CD4-positive, alpha-beta T cell treated with Interleukin-1 beta for 1 hour (primary cell): Measurements from ENCODE around the gene DAPK1.
"Not testable (repeated sequence)": the region's sequence is repeated elsewhere in the genome, so short reads cannot be mapped to it uniquely, and the experiment has no call there.

ENCODE experiments used
- DNase-seq, 2 donors: peaks; one replicate each; pipeline ENCODE4 v3.0.0-alpha.2; 2020 to 2022

Gene DAPK1

DNA sequence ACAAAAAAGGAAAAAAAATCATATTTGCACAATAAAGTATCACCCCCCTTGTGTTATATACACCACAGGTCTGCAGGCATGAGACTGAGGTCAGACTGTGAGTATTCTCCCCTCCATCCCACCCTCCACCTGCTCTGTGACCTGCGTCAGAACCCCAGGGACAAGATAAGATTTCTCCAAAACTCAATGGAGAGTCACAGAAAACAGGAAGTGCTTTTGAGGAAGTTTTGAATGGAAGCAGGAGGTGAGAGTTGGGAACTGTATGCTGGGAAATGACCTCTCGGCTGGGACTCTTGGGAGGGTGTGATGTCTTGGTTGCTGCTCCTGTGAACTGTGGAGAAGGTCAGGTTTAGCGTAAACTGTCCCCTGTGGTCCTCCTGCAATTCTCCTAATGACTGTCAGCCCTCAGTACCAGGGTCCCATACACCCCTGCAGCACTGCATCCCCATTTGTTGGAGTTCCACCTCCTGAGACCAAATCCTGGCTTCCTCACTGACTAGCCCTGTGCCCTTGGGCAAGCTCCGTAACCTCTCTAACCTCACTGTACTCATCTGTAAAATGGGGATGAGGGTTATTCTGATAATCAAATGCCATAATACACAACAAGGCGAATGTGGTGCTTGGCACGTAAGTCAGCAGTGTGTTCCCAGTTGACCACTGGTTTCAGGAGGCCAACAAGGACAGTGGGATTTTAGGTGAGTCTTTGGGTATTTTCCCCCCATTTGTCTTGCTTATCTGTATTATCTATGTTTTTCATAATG lies 221.4 kb downstream of the DAPK1 start:
- DNase-seq: no peak

DNA sequence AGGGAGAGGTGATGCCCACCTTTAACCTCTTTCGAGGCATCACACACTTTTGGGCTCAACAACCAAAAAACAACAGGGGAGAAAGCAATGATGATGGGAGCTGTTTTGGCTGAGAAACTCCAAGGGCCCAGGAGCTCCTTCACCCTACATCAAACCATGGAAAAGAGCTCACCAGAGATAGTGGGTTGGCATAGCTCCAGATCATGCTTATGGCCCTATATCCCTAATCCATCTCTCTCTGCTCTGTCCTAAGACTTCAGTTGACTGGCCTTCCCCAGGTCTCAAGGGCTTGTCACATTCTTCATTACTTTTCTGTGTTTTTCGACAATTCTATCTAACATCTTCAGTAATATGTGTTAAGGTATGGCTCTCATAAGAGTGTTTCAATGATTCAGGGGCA lies 222.5 kb downstream of the DAPK1 start:
- no peak for DNase-seq

DNA sequence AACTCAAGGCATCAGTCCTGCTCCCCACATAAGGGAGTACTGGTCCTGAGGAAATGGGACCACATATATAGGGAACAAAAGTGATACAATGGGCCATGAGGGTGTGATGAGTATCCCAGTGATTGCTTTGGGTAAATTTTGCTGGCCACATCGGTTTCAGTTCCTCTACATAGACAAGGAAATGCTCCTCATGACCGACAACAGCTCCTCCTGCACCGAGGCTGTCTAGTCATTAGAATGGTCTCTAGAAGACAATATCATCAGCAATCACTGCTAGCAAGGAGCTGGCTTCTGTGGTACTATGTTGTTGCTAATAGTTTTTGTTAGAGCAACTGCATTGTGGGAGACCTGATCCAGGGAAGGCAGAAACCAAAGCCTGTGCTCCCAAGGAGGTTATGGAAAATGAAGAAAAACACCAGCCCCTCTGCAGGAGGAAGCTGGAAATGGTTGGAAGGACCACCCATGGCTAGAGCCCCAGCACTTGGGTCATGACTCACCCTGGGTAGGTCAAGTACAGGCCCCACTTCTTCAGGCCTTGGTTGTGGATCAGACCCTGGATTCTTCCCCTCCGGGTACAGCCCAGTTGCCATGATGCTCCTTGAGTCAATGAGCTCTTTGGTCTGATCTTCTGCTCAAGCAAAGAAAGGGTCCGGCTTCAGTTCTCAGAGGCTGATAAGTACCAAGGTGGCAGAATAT lies 224.9 kb downstream of the DAPK1 start:
- peak in 1 of 2 donors; percentile 58 for DNase-seq

DNA sequence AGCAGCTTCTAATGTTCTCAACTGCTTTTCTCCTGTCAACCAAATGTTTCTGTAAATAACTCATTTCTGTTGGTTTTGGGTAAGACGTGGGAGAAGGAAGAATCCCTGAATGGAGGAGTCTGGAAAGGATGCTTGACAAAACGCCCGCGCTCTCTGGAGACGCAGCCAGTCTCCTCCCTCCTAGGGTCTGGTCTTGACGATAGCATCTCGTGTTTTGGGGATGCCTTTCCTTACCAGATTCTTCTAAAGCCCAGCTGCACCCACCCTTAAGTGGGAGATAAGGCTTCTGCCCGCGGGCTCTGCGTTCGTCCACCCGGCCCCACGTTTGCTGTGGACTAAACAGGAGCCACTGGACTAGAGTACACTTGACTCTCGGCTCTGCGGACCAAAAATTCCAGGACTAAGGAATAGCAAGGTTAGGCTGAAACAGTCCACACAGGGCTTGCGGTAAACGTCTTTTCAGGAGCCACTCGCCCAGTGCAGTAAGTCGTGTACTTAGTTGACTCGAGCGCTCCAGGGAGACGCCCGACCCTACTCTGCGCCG lies 227.8 kb downstream of the DAPK1 start:
- DNase-seq: no peak

DNA sequence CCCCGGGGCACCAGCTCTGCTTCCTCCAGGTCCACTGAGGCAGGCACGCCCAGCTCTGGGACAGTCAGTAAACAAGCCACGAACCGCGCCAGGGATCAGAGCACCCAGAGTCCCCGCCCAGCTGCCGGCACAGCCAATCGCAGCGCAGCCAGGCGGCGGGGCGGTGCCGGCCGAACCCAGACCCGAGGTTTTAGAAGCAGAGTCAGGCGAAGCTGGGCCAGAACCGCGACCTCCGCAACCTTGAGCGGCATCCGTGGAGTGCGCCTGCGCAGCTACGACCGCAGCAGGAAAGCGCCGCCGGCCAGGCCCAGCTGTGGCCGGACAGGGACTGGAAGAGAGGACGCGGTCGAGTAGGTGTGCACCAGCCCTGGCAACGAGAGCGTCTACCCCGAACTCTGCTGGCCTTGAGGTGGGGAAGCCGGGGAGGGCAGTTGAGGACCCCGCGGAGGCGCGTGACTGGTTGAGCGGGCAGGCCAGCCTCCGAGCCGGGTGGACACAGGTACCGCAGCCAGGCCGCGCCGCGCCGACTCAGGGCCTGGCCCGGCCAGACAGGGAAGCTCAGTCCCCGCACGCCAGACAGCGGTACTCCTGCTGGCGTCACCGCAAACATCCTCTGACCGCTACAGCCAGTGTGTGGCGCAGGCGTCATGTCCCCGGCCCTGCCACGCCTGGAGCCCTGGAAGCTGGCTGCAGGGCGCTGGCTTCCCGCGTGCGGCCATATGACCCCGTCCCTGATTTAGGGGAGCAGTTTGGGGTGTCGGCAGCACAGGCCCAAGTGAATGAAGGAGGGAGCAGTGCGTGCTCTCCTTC lies 228.4 kb downstream of the DAPK1 start, which contains the start of gene CTSL:
Gene CTSL, plus strand, starts transcription at position 220 of the 810 bp plus-strand sequence. CDS start 1,485 bp downstream, outside the sequence.
- peak; percentile 50 to 68 for DNase-seq

DNA sequence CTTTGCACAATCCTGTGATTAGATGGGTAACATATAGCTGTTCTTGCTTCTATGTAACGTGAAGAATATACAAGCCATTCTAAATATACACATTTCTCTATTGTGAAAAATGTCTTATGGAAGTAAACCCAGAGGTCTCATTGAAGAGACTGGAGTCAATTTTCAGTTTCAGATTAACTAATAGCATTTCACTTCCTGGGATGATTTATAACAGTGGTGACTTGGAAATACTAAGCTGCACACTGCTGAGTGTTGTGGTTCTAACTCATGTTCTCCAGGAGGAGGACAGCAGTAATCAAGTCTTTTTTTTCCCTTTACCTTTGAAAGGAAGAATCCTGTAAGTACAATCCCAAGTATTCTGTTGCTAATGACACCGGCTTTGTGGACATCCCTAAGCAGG lies 231.6 kb downstream of the DAPK1 start:
- DNase-seq: no peak

DNA sequence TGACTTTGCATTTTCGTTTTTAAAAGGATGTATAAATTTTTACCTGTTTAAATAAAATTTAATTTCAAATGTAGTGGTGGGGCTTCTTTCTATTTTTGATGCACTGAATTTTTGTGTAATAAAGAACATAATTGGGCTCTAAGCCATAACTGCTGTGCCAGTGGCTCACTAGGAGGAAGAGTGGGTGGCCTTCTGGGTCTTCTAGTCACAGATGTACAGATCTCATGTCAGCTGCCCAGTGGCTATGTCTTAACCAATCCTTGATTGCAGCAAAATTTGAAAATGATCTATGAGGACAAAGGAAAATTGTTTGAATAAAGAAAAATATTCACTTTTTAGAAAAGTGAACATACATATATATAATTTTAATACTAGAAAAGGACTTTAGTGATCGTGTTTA lies 233.7 kb downstream of the DAPK1 start:
- DNase-seq: no peak

DNA sequence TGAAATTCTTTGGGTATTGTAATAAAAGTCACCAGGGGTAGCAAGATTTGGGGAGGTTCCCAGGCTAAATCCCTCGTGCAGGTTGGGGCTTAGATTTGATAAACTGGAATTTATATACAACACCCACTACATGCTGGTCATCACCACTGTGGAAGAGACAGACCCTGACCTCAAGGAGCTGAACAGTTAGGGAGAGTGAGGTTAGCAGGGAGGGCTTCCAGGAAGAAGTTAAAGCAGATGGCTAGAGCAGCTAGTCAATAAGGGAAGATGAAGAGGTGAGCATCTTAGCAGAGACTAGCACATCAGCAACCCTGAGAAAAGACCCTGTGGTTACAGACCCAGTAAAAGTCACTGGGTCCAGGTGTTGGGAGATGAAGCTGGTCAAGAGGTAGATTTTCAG lies 234.7 kb downstream of the DAPK1 start:
- no peak for DNase-seq

DNA sequence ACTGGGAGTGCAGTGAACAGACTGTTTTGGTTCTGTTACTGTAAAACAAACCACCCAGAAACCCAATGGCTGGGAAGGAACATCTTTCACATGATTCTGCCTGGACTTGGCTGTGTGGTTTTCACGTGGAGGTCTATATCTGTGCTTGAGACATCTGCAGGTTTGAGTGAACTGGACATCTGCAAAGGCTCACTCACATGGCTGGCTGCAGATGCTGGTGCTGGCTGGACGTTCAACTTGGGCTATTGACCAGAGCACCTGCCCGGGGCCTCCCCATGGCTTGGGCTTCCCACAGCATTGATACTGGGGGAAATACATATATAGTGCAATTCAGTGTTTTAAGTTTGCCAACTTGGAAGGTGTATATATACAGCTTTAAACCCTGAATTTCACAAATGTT lies 235.1 kb downstream of the DAPK1 start:
- DNase-seq: no peak

DNA sequence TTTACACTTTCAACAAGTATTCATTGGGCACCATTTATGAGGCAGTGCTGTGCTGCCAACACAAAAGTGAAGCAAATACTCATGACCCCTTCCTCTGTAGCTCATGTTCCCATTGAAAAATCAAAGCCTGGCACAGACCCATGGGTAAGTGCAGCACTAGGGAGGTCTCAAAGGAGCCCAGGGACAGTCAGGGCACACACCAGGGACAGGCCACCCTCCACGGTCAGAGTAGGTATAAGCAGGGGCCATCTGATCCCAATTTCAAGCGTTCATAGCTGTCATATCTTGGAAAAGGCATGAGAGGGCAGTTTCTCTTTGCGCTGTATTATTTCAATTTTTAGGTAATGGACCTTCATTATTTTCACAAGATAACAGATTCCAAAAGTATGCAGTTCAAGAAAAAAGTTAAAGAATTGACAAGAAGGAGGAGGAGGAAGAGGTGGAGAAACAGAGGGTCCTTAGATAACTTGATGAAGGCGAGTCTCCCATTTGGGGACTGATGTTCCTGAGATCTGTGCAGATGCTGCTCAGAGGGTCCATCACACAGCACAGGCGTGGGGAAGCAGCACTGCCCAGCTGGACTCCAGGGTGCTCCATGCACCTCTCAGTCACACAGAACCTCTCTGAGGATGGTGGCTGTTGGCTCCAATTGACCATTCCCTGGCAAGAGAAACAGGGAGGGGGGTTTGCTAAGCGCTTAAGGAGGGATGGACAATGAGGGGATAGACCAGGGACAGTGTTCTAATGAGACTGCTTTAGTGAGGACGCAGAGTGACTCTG lies 235.8 kb downstream of the DAPK1 start:
- no peak for DNase-seq

DNA sequence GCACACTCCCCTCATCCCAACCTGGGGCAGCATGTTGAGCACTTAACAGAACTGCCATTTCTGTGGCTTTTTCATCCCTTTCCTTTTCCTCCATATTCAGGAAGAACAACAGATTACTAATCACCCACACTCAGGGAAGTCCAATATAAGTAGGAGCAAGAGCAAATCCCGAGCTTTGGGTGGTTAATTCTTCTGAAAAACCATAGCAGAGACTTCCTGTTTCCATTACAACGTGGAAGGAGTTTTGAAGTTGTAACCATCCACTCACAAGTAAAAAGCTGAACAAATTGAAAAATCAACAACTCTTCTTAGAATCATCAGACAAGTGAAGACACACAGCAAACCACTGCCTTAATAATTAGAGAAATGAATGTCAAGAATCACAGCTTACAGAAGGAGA lies 236.4 kb downstream of the DAPK1 start:
- DNase-seq: no peak

DNA sequence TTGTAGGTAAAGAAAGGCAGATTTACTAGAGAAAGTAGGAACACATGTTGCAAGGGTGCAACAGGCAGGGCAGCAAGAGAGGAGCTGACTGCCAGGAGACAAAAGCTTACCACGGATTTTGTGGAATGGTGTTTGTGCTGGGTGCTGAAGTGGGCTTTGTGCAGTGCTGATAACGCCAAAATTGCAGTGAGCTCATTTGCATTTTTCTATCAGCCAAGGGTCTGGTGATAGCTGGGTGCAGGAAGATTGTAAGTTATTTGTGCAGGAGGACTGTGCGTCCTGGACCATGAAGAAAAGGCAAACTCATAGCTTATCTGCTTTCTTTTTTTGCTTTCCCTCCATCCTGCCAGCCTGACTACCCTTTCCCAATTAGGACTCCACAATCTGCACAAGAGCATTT lies 241.9 kb downstream of the DAPK1 start:
- DNase-seq: no peak

DNA sequence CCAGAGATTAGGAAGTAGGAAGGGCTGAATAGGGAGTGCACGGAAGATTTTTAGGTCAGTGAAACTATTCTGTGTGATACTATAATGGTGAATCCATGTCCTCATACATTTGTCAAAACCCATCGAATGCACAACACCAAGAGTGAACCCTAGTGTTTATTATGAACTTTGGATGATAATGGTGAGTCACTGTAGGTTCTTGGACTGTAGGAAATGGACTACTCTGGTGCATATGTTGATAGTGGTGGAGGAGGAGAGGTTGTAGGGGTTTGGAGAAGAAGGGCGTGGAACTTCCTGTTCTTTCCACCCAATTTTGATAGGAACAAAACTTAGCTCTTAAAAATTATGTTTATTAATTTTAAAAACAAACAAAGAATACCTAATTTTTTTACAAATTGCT lies 242.5 kb downstream of the DAPK1 start:
- DNase-seq: no peak

DNA sequence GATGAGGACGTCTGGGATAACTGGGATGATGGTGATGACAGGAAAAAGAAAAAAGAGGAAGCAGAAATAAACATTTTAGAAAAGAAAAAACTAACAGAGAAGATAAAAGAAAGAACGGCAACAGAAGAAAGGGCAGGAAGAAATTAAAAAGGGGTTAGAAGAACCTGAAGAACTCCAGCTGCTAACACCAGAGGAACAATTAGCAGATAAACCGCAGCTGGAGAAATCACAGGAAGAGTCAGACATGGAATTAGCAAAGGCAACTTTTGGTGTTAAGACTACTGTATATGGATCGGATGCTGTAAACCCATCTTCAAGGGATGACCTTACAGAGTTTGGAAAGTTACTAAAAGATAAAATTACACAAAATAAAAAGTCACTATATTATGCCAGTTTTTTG lies 243.7 kb downstream of the DAPK1 start:
- DNase-seq: no peak

DNA sequence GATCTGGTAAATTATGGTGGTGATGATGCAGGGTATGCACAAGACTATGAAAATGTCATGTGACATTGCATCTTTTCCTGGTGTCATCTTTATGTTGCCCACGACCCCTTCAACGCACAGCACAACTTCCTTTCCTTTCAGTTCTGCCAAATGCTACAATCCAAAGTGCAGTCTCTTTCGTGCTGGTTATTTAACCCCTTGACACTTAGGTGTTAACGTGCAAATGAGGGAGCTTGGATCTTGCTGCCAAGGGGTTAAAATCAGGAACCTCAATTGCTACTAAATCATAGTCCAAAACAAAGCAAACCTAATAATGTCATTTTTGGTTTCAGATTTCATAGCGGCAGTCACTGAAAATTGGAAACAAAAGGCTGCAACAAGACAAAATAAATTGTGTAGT lies 244.2 kb downstream of the DAPK1 start:
- DNase-seq: no peak

DNA sequence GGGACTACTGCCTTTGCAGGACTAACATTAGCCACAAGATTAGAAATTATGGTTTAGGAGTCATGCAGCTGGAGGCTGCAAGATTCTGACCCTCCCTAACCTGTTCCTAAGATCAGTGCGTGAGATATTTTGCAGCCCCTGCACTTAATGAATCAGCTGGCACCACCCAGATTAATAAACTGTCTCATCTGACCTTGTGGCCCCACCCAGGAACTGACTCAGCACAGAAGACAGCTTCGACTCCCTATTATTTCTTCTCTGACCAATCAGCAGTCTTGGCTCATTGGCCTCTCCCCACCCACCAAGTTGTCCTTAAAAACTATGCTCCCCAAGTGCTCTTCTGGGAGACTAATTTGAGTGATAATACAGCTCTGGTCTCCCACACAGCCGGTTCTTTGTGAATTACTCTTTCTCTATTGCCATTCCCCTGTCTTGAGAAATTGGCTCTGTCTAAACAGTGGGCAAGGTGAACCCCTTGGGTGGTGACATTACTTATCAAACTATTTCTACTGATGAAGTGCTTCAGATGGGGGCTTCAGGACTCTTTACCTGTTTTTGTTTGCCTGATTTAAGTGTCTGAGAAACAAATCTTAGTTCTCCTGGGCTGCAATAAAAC lies 245.3 kb downstream of the DAPK1 start:
- no peak for DNase-seq

DNA sequence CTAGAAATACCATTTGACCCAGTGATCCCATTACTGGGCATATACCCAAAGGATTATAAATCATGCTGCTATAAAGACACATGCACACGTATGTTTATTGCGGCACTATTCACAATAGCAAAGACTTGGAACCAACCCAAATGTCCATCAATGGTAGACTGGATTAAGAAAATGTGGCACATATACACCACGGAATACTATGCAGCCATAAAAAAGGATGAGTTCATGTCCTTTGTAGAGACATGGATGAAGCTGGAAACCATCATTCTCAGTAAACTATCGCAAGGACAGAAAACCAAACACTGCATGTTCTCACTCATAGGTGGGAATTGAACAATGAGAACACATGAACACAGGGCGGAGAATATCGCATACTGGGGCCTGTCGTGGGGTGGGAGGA lies 246.6 kb downstream of the DAPK1 start:
- not testable (repeated sequence) for DNase-seq

DNA sequence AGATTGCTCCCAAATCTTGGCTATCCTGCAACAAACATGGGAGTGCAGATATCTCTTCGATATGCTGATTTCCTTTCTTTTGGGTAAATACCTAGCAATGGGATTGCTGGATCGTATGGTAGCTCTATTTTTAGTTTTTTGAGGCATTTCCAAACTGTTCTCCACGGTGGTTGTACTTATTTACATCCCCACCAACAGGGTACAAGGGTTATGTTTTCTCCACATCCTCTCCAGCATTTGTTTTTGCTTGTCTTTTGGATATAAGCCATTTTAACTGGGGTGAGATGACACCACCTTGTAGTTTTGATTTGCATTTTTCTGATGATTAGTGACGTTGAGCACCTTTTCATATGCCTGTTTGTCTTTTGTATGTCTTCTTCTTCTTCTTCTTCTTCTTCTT lies 248.5 kb downstream of the DAPK1 start:
- DNase-seq: no peak

DNA sequence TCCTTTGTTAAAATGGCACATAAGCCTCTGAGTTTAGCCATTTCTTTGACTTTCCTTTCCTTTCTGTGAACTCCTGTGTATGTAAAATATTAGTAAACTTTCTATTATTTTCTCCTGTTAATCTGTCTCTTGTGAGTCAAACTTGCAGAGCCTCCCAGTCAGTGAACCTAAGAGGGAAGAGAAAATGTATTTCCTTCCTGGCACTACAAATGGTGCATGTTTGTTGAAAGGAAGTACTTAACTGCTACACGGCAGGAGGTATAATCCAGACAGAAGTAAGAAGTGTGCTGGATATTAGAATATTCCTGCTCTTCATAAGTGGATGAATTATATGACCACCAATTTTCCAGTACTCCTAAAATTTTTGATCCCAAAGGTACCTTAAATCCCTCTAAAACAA lies 251.2 kb downstream of the DAPK1 start:
- DNase-seq: no peak

DNA sequence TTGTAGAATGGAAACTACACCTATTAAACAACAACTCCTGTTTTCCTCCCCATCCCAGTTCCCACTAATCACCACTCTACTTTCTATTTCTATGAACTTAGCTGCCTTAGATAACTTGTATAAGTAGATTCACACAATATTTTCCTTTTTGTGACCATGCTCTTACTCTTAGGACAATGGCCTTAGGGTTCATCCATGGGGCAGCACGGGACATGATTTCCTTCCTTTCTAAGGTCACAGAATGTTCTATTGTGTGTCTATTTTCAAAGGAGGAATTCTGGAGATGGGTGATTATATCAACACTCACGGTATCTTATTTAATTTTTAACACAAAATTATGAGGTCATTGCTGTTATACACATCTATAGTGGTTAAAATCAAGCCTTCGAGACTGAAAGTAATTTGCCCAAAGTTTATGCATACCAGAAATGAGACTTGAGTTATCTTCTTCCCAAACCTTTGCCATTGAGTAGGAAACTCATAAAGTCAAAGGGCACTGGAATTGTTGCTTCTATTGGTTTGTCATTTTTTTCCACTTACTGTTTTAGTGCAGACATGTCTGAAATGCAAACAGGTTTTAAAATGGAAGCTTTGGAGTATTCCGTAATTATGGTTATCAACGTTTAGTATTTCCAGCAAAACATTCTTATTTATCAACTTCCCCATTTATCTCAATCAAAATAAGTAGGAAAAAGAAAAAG lies 251.8 kb downstream of the DAPK1 start:
- DNase-seq: no peak

DNA sequence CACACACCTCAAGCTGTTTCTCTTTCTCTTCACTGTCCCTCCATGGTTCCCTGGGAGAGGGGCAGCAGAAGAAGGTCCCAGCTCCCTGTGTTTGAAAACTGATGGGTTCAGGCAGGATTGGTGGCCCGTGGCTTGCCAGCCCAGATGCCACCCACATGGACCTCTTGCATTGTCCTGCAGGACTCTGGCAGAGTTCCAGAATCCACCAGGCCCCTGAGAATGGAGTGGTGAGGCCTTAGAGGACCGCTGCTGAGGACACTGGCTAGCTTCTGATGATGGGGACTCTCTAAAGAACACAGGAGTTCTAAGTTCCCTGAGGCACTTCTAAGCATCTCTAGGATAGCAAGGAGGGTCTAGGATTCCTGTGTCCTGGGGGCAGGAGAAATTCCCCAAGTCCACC lies 253.1 kb downstream of the DAPK1 start:
- DNase-seq: no peak
